Keratinocyte (primary cell): ENCODE measurements around the gene ARL15. TPM values are rescaled to one million over a fixed set of nuclear protein-coding genes. Genes with fewer than 3 reads are reported as not detected.

Experiments
- DNase-seq: peaks from one replicate; pipeline ENCODE4 v3.0.0-alpha.2; 2011; ENCODE audit warnings: low read depth, missing footprints, low spot score
- FAIRE-seq: peaks from 2 replicates; lab custom pipeline; 2011; peaks lifted over from hg19 to GRCh38; lab: Jason Lieb, UNC
- H2AFZ ChIP-seq: 2 replicates; pipeline ENCODE4 v1.6.0; 2012; ENCODE audit warnings: low read length, control low read depth, inconsistent platforms; ENCODE audit not compliant: control insufficient read depth
- H3K27ac ChIP-seq: 2 replicates; pipeline ENCODE4 v1.5.1; 2011; ENCODE audit warnings: low read length; ENCODE audit not compliant: control insufficient read depth, insufficient read depth
- H3K27me3 ChIP-seq: 3 replicates; pipeline ENCODE4 v1.6.0; 2011; ENCODE audit warnings: low read length; ENCODE audit not compliant: control insufficient read depth, insufficient read depth; ENCODE audit errors: extremely low read depth
- H3K36me3 ChIP-seq, 2 experiments: 2 replicates in 1 of 2; 3 replicates in 1 of 2; pipeline ENCODE4 v1.5.1; 2011; ENCODE audit warnings: low read length in 2 of 2, mild to moderate bottlenecking in 1 of 2; ENCODE audit not compliant: control insufficient read depth in 2 of 2, insufficient read depth in 2 of 2; ENCODE audit errors: extremely low read depth in 1 of 2
- H3K4me1 ChIP-seq: 3 replicates; pipeline ENCODE4 v1.5.1; 2011; ENCODE audit warnings: low read length; ENCODE audit not compliant: control insufficient read depth, insufficient read depth; ENCODE audit errors: extremely low read depth
- H3K4me2 ChIP-seq: 3 replicates; pipeline ENCODE4 v1.6.0; 2011; ENCODE audit warnings: low read depth, low read length; ENCODE audit not compliant: control insufficient read depth, insufficient read depth; ENCODE audit errors: extremely low read depth
- H3K4me3 ChIP-seq, 3 experiments: fragments of 200-600 bp in 1 of 3; sonication (generic) in 1 of 3; 2 replicates in 2 of 3; 3 replicates in 1 of 3; pipeline ENCODE4 v1.5.1; 2011 to 2016; ENCODE audit warnings: low read length in 3 of 3, mild to moderate bottlenecking in 3 of 3, control low read depth in 2 of 3, inconsistent platforms in 1 of 3, low read depth in 1 of 3, mixed read lengths in 1 of 3, mixed run types in 1 of 3, moderate library complexity in 1 of 3; ENCODE audit not compliant: control insufficient read depth in 2 of 3, insufficient read depth in 2 of 3; ENCODE audit errors: extremely low read depth in 1 of 3
- H3K79me2 ChIP-seq: 2 replicates; pipeline ENCODE4 v1.6.0; 2012; ENCODE audit warnings: low read length; ENCODE audit not compliant: control insufficient read depth, insufficient read depth
- H3K9ac ChIP-seq: 3 replicates; pipeline ENCODE4 v1.6.0; 2011; ENCODE audit warnings: low read length; ENCODE audit not compliant: control insufficient read depth, insufficient read depth; ENCODE audit errors: extremely low read depth
- H3K9me1 ChIP-seq: 3 replicates; pipeline ENCODE4 v1.6.0; 2011; ENCODE audit warnings: low read length; ENCODE audit not compliant: control insufficient read depth, insufficient read depth; ENCODE audit errors: extremely low read depth
- H3K9me3 ChIP-seq: 2 replicates; pipeline ENCODE4 v1.5.1; 2012; ENCODE audit warnings: low read depth, low read length; ENCODE audit not compliant: control insufficient read depth
- H4K20me1 ChIP-seq: 3 replicates; pipeline ENCODE4 v1.6.0; 2011; ENCODE audit warnings: low read length; ENCODE audit not compliant: control insufficient read depth, insufficient read depth; ENCODE audit errors: extremely low read depth
- EZH2 ChIP-seq: IDR thresholded peaks from one replicate; pipeline ENCODE4 v1.6.1; 2012; ENCODE audit warnings: inconsistent platforms, mild to moderate bottlenecking, low read length, moderate library complexity
- dilution Hi-C: fragments of 300-500 bp; cut with MboI; formaldehyde crosslinking; loops from one replicate; pipeline ENCODE4 v1.7.0; 2020; ENCODE audit warnings: low sequenced_read_pairs; ENCODE audit not compliant: extremely low pct_ligation_motif_present
- polyA plus RNA-seq, 5 experiments: library from polyadenylated mRNA; depleted of rRNA in 3 of 5; stranded (reverse) in 3 of 5; stranded (forward) in 1 of 5; unstranded in 1 of 5; fragments of >200 nt; gene quantifications; 1 replicate in 1 of 5; 2 replicates in 3 of 5; 3 replicates in 1 of 5; pipeline versions ENCODE4 v1.2.1 to v1.2.3, GENCODE V29; 2011 to 2012; ENCODE audit warnings: missing spikeins in 2 of 5, low read depth in 1 of 5, low replicate concordance in 1 of 5
- TF ChIP-seq, protein P1 (sequence below), 3 experiments: IDR thresholded peaks in 1 of 3; conservative IDR thresholded peaks in 1 of 3; optimal IDR thresholded peaks in 1 of 3; 2 replicates in 2 of 3; 3 replicates in 1 of 3; pipeline versions ENCODE3 to v1.5.1; 2011; ENCODE audit warnings: low read length in 3 of 3, mild to moderate bottlenecking in 3 of 3, moderate library complexity in 2 of 3, control low read depth in 1 of 3, inconsistent platforms in 1 of 3; ENCODE audit not compliant: insufficient read depth in 2 of 3; ENCODE audit errors: extremely low read depth in 1 of 3

ARL15 gene
- polyA plus RNA-seq, 1 donor (not counting 4 experiments of a cell fraction or from before 2014, with no cell fraction given) = 19.7 TPM

DNA sequence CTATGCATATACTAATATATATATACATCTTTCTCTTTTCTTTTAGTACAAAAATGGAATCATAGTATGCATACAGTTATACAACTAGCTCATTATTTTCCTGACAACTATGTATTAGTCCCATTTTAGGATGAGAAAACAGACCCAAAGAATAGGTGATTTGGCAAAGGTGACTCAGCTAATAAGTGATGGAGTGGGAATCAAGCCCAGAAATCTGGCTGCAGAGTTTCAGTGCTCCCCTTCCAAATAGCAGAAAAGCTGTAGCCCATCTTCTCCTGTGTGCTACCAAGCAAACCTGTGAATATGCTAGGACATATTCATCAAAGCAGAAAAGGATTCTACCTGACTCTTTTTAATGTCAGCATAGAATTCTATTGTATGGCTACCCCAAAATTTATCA is 114.7 kb downstream of the ARL15 start:
- DNase-seq (no peak), FAIRE-seq (no peak)
- Histone ChIP-seq H3K79me2 (no peaks in the 10 kb centered on the region), H3K27ac (no peak overlapping the region), H3K9me1 (no peaks in the 10 kb centered on the region), H3K4me3 (no peak overlapping the region), H2AFZ (no peak overlapping the region), H4K20me1 (no peaks in the 10 kb centered on the region), H3K27me3 (no peaks in the 10 kb centered on the region), H3K9ac (no peak overlapping the region), H3K4me1 (no peaks in the 10 kb centered on the region), H3K4me2 (no peak overlapping the region), H3K9me3 (no peaks in the 10 kb centered on the region), H3K36me3 (no peaks in the 10 kb centered on the region)
- dilution Hi-C loops = no loop called here
- TF ChIP-seq EZH2 = no peak
- TF ChIP-seq, protein P1, sequence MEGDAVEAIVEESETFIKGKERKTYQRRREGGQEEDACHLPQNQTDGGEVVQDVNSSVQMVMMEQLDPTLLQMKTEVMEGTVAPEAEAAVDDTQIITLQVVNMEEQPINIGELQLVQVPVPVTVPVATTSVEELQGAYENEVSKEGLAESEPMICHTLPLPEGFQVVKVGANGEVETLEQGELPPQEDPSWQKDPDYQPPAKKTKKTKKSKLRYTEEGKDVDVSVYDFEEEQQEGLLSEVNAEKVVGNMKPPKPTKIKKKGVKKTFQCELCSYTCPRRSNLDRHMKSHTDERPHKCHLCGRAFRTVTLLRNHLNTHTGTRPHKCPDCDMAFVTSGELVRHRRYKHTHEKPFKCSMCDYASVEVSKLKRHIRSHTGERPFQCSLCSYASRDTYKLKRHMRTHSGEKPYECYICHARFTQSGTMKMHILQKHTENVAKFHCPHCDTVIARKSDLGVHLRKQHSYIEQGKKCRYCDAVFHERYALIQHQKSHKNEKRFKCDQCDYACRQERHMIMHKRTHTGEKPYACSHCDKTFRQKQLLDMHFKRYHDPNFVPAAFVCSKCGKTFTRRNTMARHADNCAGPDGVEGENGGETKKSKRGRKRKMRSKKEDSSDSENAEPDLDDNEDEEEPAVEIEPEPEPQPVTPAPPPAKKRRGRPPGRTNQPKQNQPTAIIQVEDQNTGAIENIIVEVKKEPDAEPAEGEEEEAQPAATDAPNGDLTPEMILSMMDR (optimal IDR thresholded peaks at IDR 0.05 in 1 of 3, IDR thresholded peaks at IDR 0.05 in 1 of 3, conservative IDR thresholded peaks at IDR 0.05 in 1 of 3; ENCODE audit: extremely low read depth in 1 of 3, insufficient read depth in 2 of 3, low read length in 3 of 3) = no peak

DNA sequence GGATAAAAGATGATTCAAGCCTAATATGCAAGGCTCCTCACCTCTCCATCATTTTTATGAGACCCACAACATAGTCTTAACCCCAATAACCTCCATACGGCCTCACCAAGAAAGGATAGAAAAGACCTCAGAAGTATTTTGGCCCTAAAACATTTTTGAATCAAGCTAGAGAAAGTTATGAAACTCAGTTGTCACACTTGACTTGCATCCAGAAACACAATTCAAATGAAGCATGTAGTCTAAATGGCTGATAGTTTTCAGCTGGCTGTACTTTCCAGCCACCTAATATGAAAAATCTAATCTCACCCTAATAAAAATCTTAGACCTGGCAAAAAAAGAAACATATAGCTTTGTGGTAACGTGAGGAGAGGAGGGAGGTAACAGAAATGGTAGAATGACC is 116.1 kb downstream of the ARL15 start:
- H3K9me1 ChIP-seq = no peaks in the 10 kb centered on the region
- H4K20me1 ChIP-seq = no peaks in the 10 kb centered on the region
- no peak overlapping the region for H3K4me3 ChIP-seq
- H3K36me3 ChIP-seq = no peaks in the 10 kb centered on the region
- no peaks in the 10 kb centered on the region for H3K79me2 ChIP-seq
- dilution Hi-C loops = no loop called here
- no peak overlapping the region for H3K9ac ChIP-seq
- H3K4me2 ChIP-seq = no peak overlapping the region
- DNase-seq (no peak), FAIRE-seq (no peak)
- H3K27ac ChIP-seq = no peak overlapping the region
- H3K27me3 ChIP-seq = no peaks in the 10 kb centered on the region
- TF ChIP-seq, protein P1 (optimal IDR thresholded peaks at IDR 0.05 in 1 of 3, IDR thresholded peaks at IDR 0.05 in 1 of 3, conservative IDR thresholded peaks at IDR 0.05 in 1 of 3; ENCODE audit: extremely low read depth in 1 of 3, insufficient read depth in 2 of 3, low read length in 3 of 3) = no peak
- TF ChIP-seq EZH2 = no peak
- no peaks in the 10 kb centered on the region for H3K9me3 ChIP-seq
- no peak overlapping the region for H2AFZ ChIP-seq
- no peaks in the 10 kb centered on the region for H3K4me1 ChIP-seq
